Measurements from ENCODE around the gene EPS8L2.
A peak's percentile ranks its signal among the peaks of the same experiment; 100 is the strongest.

EPS8L2 gene

GRCh38 chr11:720017-720641 lies 14.1 kb downstream of the EPS8L2 start (continued):
- TF ChIP-seq ZNF830 (tag by site-specific recombination; IDR thresholded peaks at IDR 0.05; ENCODE audit: low read depth) (no peak), ZNF747 (tag by site-specific recombination; IDR thresholded peaks at IDR 0.05) (no peak), HIC1 (tag by site-specific recombination; IDR thresholded peaks at IDR 0.05) (no peak), ZNF404 (tag by site-specific recombination; IDR thresholded peaks at IDR 0.05) (no peak), ZNF169 (tag by site-specific recombination; IDR thresholded peaks at IDR 0.05) (no peak), ZFP37 (tag by site-specific recombination; IDR thresholded peaks at IDR 0.05) (no peak), ZNF433 (tag by site-specific recombination; IDR thresholded peaks at IDR 0.05; ENCODE audit: low read depth) (no peak), YY2 (tag by site-specific recombination; IDR thresholded peaks at IDR 0.05) (no peak), ZNF174 (tag by site-specific recombination; IDR thresholded peaks at IDR 0.05) (no peak), ZNF530 (tag by site-specific recombination; IDR thresholded peaks at IDR 0.05; ENCODE audit: low read depth) (no peak), ZNF704 (tag by site-specific recombination; IDR thresholded peaks at IDR 0.05) (no peak), ZNF544 (tag by site-specific recombination; IDR thresholded peaks at IDR 0.05) (no peak), ZNF302 (tag by site-specific recombination; IDR thresholded peaks at IDR 0.05; ENCODE audit: low read depth) (no peak), ZBTB8A (tag by site-specific recombination; IDR thresholded peaks at IDR 0.05) (no peak)

- Histone ChIP-seq H3K27ac (ENCODE audit: extremely low read depth, low read depth, low read length) (no peak overlapping the region), H3K36me3 (ENCODE audit: control insufficient read depth in 2 of 2, insufficient read depth in 1 of 2, low read length in 2 of 2) (no peaks in the 10 kb centered on the region), H3K4me1 (ENCODE audit: control insufficient read depth, insufficient read depth, low read length) (no peaks in the 10 kb centered on the region), H3K4me3 (ENCODE audit: low read depth, low read length) (no peak overlapping the region), H3K9me3 (ENCODE audit: control insufficient read depth, insufficient read depth, low read depth, low read length) (no peaks in the 10 kb centered on the region)
- ChIA-PET CTCF (interaction anchor here (3.8 kb wide), 1 partner anchor 165 kb away, joined by 17 read pairs; no protein-coding TSS in a partner anchor), POLR2A (no interaction called here)
- no peak for TF ChIP-seq ZNF433 (tag by site-specific recombination; IDR thresholded peaks at IDR 0.05; ENCODE audit: low read depth)
- no peak for TF ChIP-seq PRDM10 (tag by site-specific recombination; IDR thresholded peaks at IDR 0.05)
- TF ChIP-seq KLF1 (tag by site-specific recombination; IDR thresholded peaks at IDR 0.05), result 0 out of 2 replicates have a peak, but pooled peaks have one; percentile 22
- no peak for TF ChIP-seq ZNF785 (tag by site-specific recombination; IDR thresholded peaks at IDR 0.05)
- TF ChIP-seq ZNF639 (tag by site-specific recombination; IDR thresholded peaks at IDR 0.05), result no peak
Measured at GRCh38 chr11:720642-721246, 14.7 kb downstream of the EPS8L2 start.
